ENCODE measurements around the gene PDGFC. TPM values are rescaled to one million over a fixed set of nuclear protein-coding genes. Genes with fewer than 3 reads are reported as not detected.
A peak's percentile ranks its signal among the peaks of the same experiment; 100 is the strongest.

The PDGFC gene
- total RNA-seq, 6 experiments from 2014 or later, result 6.6 to 19.0 (median 10.3) TPM

GRCh38 chr4:156906325-156906724 is 65.3 kb downstream of the PDGFC start:
- no peaks in the 10 kb centered on the region for H3K36me3 ChIP-seq
- no peak overlapping the region for H3K4me3 ChIP-seq
- no peak overlapping the region for H3K27ac ChIP-seq
- intact Hi-C loops (cut with DNase I), result no loop called here
- H3K27me3 ChIP-seq, result no peaks in the 10 kb centered on the region
- no peak for ATAC-seq
- WGBS (ENCODE audit: insufficient coverage, low coverage, low lambda C conversion rate, missing lambda C conversion rate), result 36% methylated on average over 2 of the region's 2 CpGs
- H3K4me1 ChIP-seq, result no peaks in the 10 kb centered on the region
- no peak for TF ChIP-seq POLR2A (IDR thresholded peaks at IDR 0.05)
- TF ChIP-seq, protein P1, sequence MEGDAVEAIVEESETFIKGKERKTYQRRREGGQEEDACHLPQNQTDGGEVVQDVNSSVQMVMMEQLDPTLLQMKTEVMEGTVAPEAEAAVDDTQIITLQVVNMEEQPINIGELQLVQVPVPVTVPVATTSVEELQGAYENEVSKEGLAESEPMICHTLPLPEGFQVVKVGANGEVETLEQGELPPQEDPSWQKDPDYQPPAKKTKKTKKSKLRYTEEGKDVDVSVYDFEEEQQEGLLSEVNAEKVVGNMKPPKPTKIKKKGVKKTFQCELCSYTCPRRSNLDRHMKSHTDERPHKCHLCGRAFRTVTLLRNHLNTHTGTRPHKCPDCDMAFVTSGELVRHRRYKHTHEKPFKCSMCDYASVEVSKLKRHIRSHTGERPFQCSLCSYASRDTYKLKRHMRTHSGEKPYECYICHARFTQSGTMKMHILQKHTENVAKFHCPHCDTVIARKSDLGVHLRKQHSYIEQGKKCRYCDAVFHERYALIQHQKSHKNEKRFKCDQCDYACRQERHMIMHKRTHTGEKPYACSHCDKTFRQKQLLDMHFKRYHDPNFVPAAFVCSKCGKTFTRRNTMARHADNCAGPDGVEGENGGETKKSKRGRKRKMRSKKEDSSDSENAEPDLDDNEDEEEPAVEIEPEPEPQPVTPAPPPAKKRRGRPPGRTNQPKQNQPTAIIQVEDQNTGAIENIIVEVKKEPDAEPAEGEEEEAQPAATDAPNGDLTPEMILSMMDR (IDR thresholded peaks at IDR 0.05), result no peak
- DNase-seq, result no peak
- H3K9me3 ChIP-seq, result no peaks in the 10 kb centered on the region

DNA sequence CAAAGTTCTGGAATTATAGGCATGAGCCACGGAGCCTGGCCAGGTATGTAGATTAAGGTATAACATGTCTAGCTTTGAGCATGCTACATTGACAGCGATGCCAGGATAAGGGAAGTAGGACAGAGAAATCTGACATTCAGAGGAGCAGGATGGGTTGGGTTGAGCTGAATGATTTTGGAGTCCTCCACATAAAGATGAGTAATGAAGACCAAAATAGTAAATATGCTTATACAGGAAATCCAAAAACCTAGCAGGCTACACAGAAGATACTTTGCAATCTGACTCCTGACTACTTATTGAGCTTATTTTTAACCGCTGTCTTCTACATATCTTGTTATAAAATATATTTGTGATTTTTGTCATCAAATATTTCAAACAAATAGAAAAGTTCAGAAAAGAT is 69.7 kb downstream of the PDGFC start:
- peaks cover 0 to 6% (median 4%) of the 10 kb centered on the region in 4 donors for H3K4me1 ChIP-seq
- no peak overlapping the region for H3K27ac ChIP-seq
- intact Hi-C loops (cut with DNase I), result no loop called here
- H3K4me3 ChIP-seq, result no peak overlapping the region
- H3K36me3 ChIP-seq, result no peaks in the 10 kb centered on the region
- no peaks in the 10 kb centered on the region for H3K9me3 ChIP-seq
- ATAC-seq (peak in 1 of 4 donors; percentile 44), DNase-seq (no peak)
- WGBS (ENCODE audit: insufficient coverage, low coverage, low lambda C conversion rate, missing lambda C conversion rate), result 75% methylated on average over 3 of the region's 3 CpGs
- no peak for TF ChIP-seq POLR2A (IDR thresholded peaks at IDR 0.05)
- TF ChIP-seq, protein P1 (IDR thresholded peaks at IDR 0.05), result no peak
- H3K27me3 ChIP-seq, result no peaks in the 10 kb centered on the region

DNA sequence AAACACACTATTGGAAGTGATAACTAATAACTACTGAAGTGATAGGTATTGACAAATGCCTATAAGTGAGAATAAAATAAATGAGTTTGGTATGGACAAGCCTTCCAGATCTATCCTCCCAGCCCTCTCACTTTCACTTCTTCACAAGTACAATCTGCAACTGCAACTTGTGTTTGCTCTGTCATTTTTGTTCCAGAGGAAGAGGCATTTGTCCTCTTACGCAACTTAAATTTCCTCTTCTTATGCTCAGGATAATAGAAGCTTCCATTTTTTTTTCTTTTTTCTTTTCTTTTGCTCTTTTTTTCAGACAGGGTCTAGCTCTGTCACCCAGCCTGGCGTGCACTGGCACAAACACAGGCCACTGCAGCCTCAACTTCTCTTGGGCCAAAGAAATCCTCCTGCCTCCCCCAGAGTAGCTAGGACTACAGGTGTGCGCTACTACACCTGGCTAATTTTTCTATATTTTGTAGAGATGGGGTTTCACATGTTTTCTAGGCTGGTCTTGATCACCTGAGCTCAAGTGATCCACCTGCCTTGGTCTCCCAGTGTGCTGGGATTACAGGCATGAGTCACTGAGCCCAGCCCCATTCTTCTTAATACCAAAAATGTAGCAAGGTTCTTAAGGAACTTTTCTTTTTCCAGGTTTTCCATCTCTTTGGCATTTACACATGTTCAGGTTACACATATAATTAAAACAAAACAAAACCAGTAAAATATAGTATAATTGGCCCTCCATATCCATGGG is 73.1 kb downstream of the PDGFC start:
- intact Hi-C loops (cut with DNase I), result no loop called here
- no peak overlapping the region for H3K4me3 ChIP-seq
- ATAC-seq (peak; percentile 89 to 96 (median 95)), DNase-seq (no peak)
- H3K9me3 ChIP-seq, result no peaks in the 10 kb centered on the region
- WGBS (ENCODE audit: insufficient coverage, low coverage, low lambda C conversion rate, missing lambda C conversion rate), result 48% methylated on average over 3 of the region's 3 CpGs
- no peaks in the 10 kb centered on the region for H3K36me3 ChIP-seq
- peak overlapping the region in 1 of 3 donors; percentile 33 for H3K27ac ChIP-seq
- peaks cover 0 to 6% (median 4%) of the 10 kb centered on the region in 4 donors for H3K4me1 ChIP-seq
- H3K27me3 ChIP-seq, result no peaks in the 10 kb centered on the region
- TF ChIP-seq, protein P1 (IDR thresholded peaks at IDR 0.05), result no peak
- TF ChIP-seq POLR2A (IDR thresholded peaks at IDR 0.05), result no peak

GRCh38 chr4:156896527-156896926 is 75.1 kb downstream of the PDGFC start:
- Histone ChIP-seq H3K27me3 (no peaks in the 10 kb centered on the region), H3K36me3 (no peaks in the 10 kb centered on the region), H3K27ac (no peak overlapping the region), H3K9me3 (no peaks in the 10 kb centered on the region), H3K4me1 (peaks cover 0 to 6% (median 4%) of the 10 kb centered on the region in 4 donors), H3K4me3 (no peak overlapping the region)
- DNase-seq, result no peak
- intact Hi-C loops (cut with DNase I), result no loop called here
- TF ChIP-seq, protein P1 (IDR thresholded peaks at IDR 0.05), result no peak
- no peak for TF ChIP-seq POLR2A (IDR thresholded peaks at IDR 0.05)
- ATAC-seq, result no peak
- 53% methylated on average over 1 of the region's 1 CpG for WGBS (ENCODE audit: insufficient coverage, low coverage, low lambda C conversion rate, missing lambda C conversion rate)
